ENCODE measurements around the gene UPB1. TPM values are rescaled to one million over a fixed set of nuclear protein-coding genes. Genes with fewer than 3 reads are reported as not detected.

The UPB1 gene
- total and polyA plus RNA-seq, 11 donors, result 0.24 to 1.9 (median 0.80) TPM

GRCh38 chr22:24543679-24544243, 48.6 kb downstream of the UPB1 start:
- Histone ChIP-seq H3K4me3 (no peak overlapping the region), H3K36me3 (peaks cover 5 to 93% (median 81%) of the 10 kb centered on the region in 9 donors), H3K9me3 (no peaks in the 10 kb centered on the region), H3K27ac (peak overlapping the region in 7 of 12 donors; percentile 15 to 60 (median 35)), H3K4me1 (peaks cover 4 to 62% (median 29%) of the 10 kb centered on the region in 12 donors), H3K27me3 (no peaks in the 10 kb centered on the region)
- DNase-seq, result no peak
- TF ChIP-seq POLR2A (IDR thresholded peaks at IDR 0.05) (no peak), CTCF (IDR thresholded peaks at IDR 0.05) (no peak)
- 75 to 95% (median 78%) methylated on average over 6 to 11 of the region's 11 CpGs for WGBS, 4 donors
- intact Hi-C loops (cut with DNase I), result no loop called here
- peak in 1 of 4 donors; percentile 6 for ATAC-seq

- H3K27ac ChIP-seq, result peak overlapping the region in 2 of 12 donors; percentile 12 to 28
- TF ChIP-seq POLR2A (IDR thresholded peaks at IDR 0.05), result no peak
- no peak for TF ChIP-seq CTCF (IDR thresholded peaks at IDR 0.05)
- intact Hi-C loops (cut with DNase I), result no loop called here
- peaks cover 4 to 77% (median 61%) of the 10 kb centered on the region in 12 donors for H3K4me1 ChIP-seq
- peaks cover 5 to 55% (median 41%) of the 10 kb centered on the region in 9 donors for H3K36me3 ChIP-seq
- ATAC-seq (no peak), DNase-seq (no peak)
- no peaks in the 10 kb centered on the region for H3K27me3 ChIP-seq
- 90 to 97% (median 94%) methylated on average over 1 to 4 of the region's 4 CpGs for WGBS, 4 donors
- H3K4me3 ChIP-seq, result no peak overlapping the region
- H3K9me3 ChIP-seq, result no peaks in the 10 kb centered on the region
Observed at GRCh38 chr22:24548812-24549211, 53.7 kb downstream of the UPB1 start.

GRCh38 chr22:24550028-24550901, 55.1 kb downstream of the UPB1 start:
- TF ChIP-seq POLR2A (IDR thresholded peaks at IDR 0.05), result no peak
- no peak for TF ChIP-seq CTCF (IDR thresholded peaks at IDR 0.05)
- intact Hi-C loops (cut with DNase I), result no loop called here
- DNase-seq (peak in 1 of 5 donors; percentile 47), ATAC-seq (peak in 1 of 4 donors; percentile 50)
- Histone ChIP-seq H3K27ac (peak overlapping the region in 10 of 12 donors; percentile 6 to 60 (median 44)), H3K27me3 (no peaks in the 10 kb centered on the region), H3K4me1 (peaks cover 1 to 69% (median 53%) of the 10 kb centered on the region in 12 donors), H3K9me3 (no peaks in the 10 kb centered on the region), H3K4me3 (no peak overlapping the region), H3K36me3 (peaks cover 5 to 45% (median 31%) of the 10 kb centered on the region in 9 donors)
- 61 to 75% (median 67%) methylated on average over 8 of the region's 8 CpGs for WGBS, 4 donors

GRCh38 chr22:24550902-24551435, 55.8 kb downstream of the UPB1 start:
- intact Hi-C loops (cut with DNase I), result no loop called here

More at GRCh38 chr22:24550902-24551435, 55.8 kb downstream of the UPB1 start:
- peaks cover 0 to 62% (median 49%) of the 10 kb centered on the region in 12 donors for H3K4me1 ChIP-seq
- no peak for ATAC-seq
- no peak for DNase-seq
- no peak overlapping the region for H3K4me3 ChIP-seq
- peak overlapping the region in 10 of 12 donors; percentile 6 to 60 (median 44) for H3K27ac ChIP-seq
- no peaks in the 10 kb centered on the region for H3K9me3 ChIP-seq
- TF ChIP-seq POLR2A (IDR thresholded peaks at IDR 0.05) (no peak), CTCF (IDR thresholded peaks at IDR 0.05) (no peak)
- H3K27me3 ChIP-seq, result no peaks in the 10 kb centered on the region
- H3K36me3 ChIP-seq, result peaks cover 5 to 45% (median 31%) of the 10 kb centered on the region in 9 donors
- 63 to 69% (median 65%) methylated on average over 4 to 6 of the region's 6 CpGs for WGBS, 4 donors
